Keratinocyte (primary cell): ENCODE measurements around the gene RCN2. TPM values are rescaled to one million over a fixed set of nuclear protein-coding genes. Genes with fewer than 3 reads are reported as not detected.
A peak's percentile ranks its signal among the peaks of the same experiment; 100 is the strongest.

Experiments
- DNase-seq: peaks from one replicate; pipeline ENCODE4 v3.0.0-alpha.2; 2011; ENCODE audit warnings: low read depth, missing footprints, low spot score
- FAIRE-seq: peaks from 2 replicates; lab custom pipeline; 2011; peaks lifted over from hg19 to GRCh38; lab: Jason Lieb, UNC
- H2AFZ ChIP-seq: 2 replicates; pipeline ENCODE4 v1.6.0; 2012; ENCODE audit warnings: low read length, control low read depth, inconsistent platforms; ENCODE audit not compliant: control insufficient read depth
- H3K27ac ChIP-seq: 2 replicates; pipeline ENCODE4 v1.5.1; 2011; ENCODE audit warnings: low read length; ENCODE audit not compliant: control insufficient read depth, insufficient read depth
- H3K27me3 ChIP-seq: 3 replicates; pipeline ENCODE4 v1.6.0; 2011; ENCODE audit warnings: low read length; ENCODE audit not compliant: control insufficient read depth, insufficient read depth; ENCODE audit errors: extremely low read depth
- H3K36me3 ChIP-seq, 2 experiments: 2 replicates in 1 of 2; 3 replicates in 1 of 2; pipeline ENCODE4 v1.5.1; 2011; ENCODE audit warnings: low read length in 2 of 2, mild to moderate bottlenecking in 1 of 2; ENCODE audit not compliant: control insufficient read depth in 2 of 2, insufficient read depth in 2 of 2; ENCODE audit errors: extremely low read depth in 1 of 2
- H3K4me1 ChIP-seq: 3 replicates; pipeline ENCODE4 v1.5.1; 2011; ENCODE audit warnings: low read length; ENCODE audit not compliant: control insufficient read depth, insufficient read depth; ENCODE audit errors: extremely low read depth
- H3K4me2 ChIP-seq: 3 replicates; pipeline ENCODE4 v1.6.0; 2011; ENCODE audit warnings: low read depth, low read length; ENCODE audit not compliant: control insufficient read depth, insufficient read depth; ENCODE audit errors: extremely low read depth
- H3K4me3 ChIP-seq, 3 experiments: fragments of 200-600 bp in 1 of 3; sonication (generic) in 1 of 3; 2 replicates in 2 of 3; 3 replicates in 1 of 3; pipeline ENCODE4 v1.5.1; 2011 to 2016; ENCODE audit warnings: low read length in 3 of 3, mild to moderate bottlenecking in 3 of 3, control low read depth in 2 of 3, inconsistent platforms in 1 of 3, low read depth in 1 of 3, mixed read lengths in 1 of 3, mixed run types in 1 of 3, moderate library complexity in 1 of 3; ENCODE audit not compliant: control insufficient read depth in 2 of 3, insufficient read depth in 2 of 3; ENCODE audit errors: extremely low read depth in 1 of 3
- H3K79me2 ChIP-seq: 2 replicates; pipeline ENCODE4 v1.6.0; 2012; ENCODE audit warnings: low read length; ENCODE audit not compliant: control insufficient read depth, insufficient read depth
- H3K9ac ChIP-seq: 3 replicates; pipeline ENCODE4 v1.6.0; 2011; ENCODE audit warnings: low read length; ENCODE audit not compliant: control insufficient read depth, insufficient read depth; ENCODE audit errors: extremely low read depth
- H3K9me1 ChIP-seq: 3 replicates; pipeline ENCODE4 v1.6.0; 2011; ENCODE audit warnings: low read length; ENCODE audit not compliant: control insufficient read depth, insufficient read depth; ENCODE audit errors: extremely low read depth
- H3K9me3 ChIP-seq: 2 replicates; pipeline ENCODE4 v1.5.1; 2012; ENCODE audit warnings: low read depth, low read length; ENCODE audit not compliant: control insufficient read depth
- H4K20me1 ChIP-seq: 3 replicates; pipeline ENCODE4 v1.6.0; 2011; ENCODE audit warnings: low read length; ENCODE audit not compliant: control insufficient read depth, insufficient read depth; ENCODE audit errors: extremely low read depth
- CTCF ChIP-seq, 3 experiments: IDR thresholded peaks in 1 of 3; conservative IDR thresholded peaks in 1 of 3; optimal IDR thresholded peaks in 1 of 3; 2 replicates in 2 of 3; 3 replicates in 1 of 3; pipeline versions ENCODE3 to v1.5.1; 2011; ENCODE audit warnings: low read length in 3 of 3, mild to moderate bottlenecking in 3 of 3, moderate library complexity in 2 of 3, control low read depth in 1 of 3, inconsistent platforms in 1 of 3; ENCODE audit not compliant: insufficient read depth in 2 of 3; ENCODE audit errors: extremely low read depth in 1 of 3
- EZH2 ChIP-seq: IDR thresholded peaks from one replicate; pipeline ENCODE4 v1.6.1; 2012; ENCODE audit warnings: inconsistent platforms, mild to moderate bottlenecking, low read length, moderate library complexity
- dilution Hi-C: fragments of 300-500 bp; cut with MboI; formaldehyde crosslinking; loops from one replicate; pipeline ENCODE4 v1.7.0; 2020; ENCODE audit warnings: low sequenced_read_pairs; ENCODE audit not compliant: extremely low pct_ligation_motif_present
- polyA plus RNA-seq, 5 experiments: library from polyadenylated mRNA; depleted of rRNA in 3 of 5; stranded (reverse) in 3 of 5; stranded (forward) in 1 of 5; unstranded in 1 of 5; fragments of >200 nt; gene quantifications; 1 replicate in 1 of 5; 2 replicates in 3 of 5; 3 replicates in 1 of 5; pipeline versions ENCODE4 v1.2.1 to v1.2.3, GENCODE V29; 2011 to 2012; ENCODE audit warnings: missing spikeins in 2 of 5, low read depth in 1 of 5, low replicate concordance in 1 of 5

RCN2 gene
- polyA plus RNA-seq, 1 donor (not counting 4 experiments of a cell fraction or from before 2014, with no cell fraction given): 118 TPM

- Histone ChIP-seq H3K4me3 (peak overlapping the region; percentile 13 to 69 (median 46)), H2AFZ (peak overlapping the region; percentile 72), H3K4me1 (peaks cover 44% of the 10 kb centered on the region), H3K9me1 (no peaks in the 10 kb centered on the region), H3K4me2 (peak overlapping the region; percentile 77), H4K20me1 (no peaks in the 10 kb centered on the region), H3K9ac (peak overlapping the region; percentile 14), H3K79me2 (peaks cover 17% of the 10 kb centered on the region), H3K36me3 (peaks cover 0 to 3% of the 10 kb centered on the region in 2 experiments), H3K27ac (peak overlapping the region; percentile 34), H3K27me3 (no peaks in the 10 kb centered on the region), H3K9me3 (no peaks in the 10 kb centered on the region)
- FAIRE-seq (peak; percentile 66), DNase-seq (no peak)
- TF ChIP-seq EZH2: no peak
- TF ChIP-seq CTCF (optimal IDR thresholded peaks at IDR 0.05 in 1 of 3, IDR thresholded peaks at IDR 0.05 in 1 of 3, conservative IDR thresholded peaks at IDR 0.05 in 1 of 3; ENCODE audit: extremely low read depth in 1 of 3, insufficient read depth in 2 of 3, low read length in 3 of 3): no peak
- dilution Hi-C loops: no loop called here
Measured at GRCh38 chr15:76996526-76997401, 65.2 kb downstream of the RCN2 start.

- Histone ChIP-seq H2AFZ (no peak overlapping the region), H3K79me2 (peaks cover 17% of the 10 kb centered on the region), H3K4me1 (peaks cover 40% of the 10 kb centered on the region), H3K4me2 (no peak overlapping the region), H4K20me1 (no peaks in the 10 kb centered on the region), H3K27ac (no peak overlapping the region), H3K9me3 (no peaks in the 10 kb centered on the region), H3K27me3 (no peaks in the 10 kb centered on the region), H3K9ac (no peak overlapping the region), H3K36me3 (peaks cover 0 to 3% of the 10 kb centered on the region in 2 experiments), H3K4me3 (no peak overlapping the region), H3K9me1 (no peaks in the 10 kb centered on the region)
- TF ChIP-seq CTCF (optimal IDR thresholded peaks at IDR 0.05 in 1 of 3, IDR thresholded peaks at IDR 0.05 in 1 of 3, conservative IDR thresholded peaks at IDR 0.05 in 1 of 3; ENCODE audit: extremely low read depth in 1 of 3, insufficient read depth in 2 of 3, low read length in 3 of 3) (no peak), EZH2 (no peak)
- no peak for DNase-seq
- FAIRE-seq: no peak
- dilution Hi-C loops: no loop called here
Measured at GRCh38 chr15:76998663-76999285, 67.2 kb downstream of the RCN2 start.
